NCI-H187 (cell line): ENCODE data around the gene RSRC1.
A peak's percentile ranks its signal among the peaks of the same experiment; 100 is the strongest.
"Not testable (repeated sequence)": the region's sequence is repeated elsewhere in the genome, so short reads cannot be mapped to it uniquely, and the experiment has no call there.

ENCODE experiments used
- DNase-seq, 2 experiments: peaks; one replicate each; lab custom pipeline; 2025; lab: John Stamatoyannopoulos, UW

Gene RSRC1

DNA sequence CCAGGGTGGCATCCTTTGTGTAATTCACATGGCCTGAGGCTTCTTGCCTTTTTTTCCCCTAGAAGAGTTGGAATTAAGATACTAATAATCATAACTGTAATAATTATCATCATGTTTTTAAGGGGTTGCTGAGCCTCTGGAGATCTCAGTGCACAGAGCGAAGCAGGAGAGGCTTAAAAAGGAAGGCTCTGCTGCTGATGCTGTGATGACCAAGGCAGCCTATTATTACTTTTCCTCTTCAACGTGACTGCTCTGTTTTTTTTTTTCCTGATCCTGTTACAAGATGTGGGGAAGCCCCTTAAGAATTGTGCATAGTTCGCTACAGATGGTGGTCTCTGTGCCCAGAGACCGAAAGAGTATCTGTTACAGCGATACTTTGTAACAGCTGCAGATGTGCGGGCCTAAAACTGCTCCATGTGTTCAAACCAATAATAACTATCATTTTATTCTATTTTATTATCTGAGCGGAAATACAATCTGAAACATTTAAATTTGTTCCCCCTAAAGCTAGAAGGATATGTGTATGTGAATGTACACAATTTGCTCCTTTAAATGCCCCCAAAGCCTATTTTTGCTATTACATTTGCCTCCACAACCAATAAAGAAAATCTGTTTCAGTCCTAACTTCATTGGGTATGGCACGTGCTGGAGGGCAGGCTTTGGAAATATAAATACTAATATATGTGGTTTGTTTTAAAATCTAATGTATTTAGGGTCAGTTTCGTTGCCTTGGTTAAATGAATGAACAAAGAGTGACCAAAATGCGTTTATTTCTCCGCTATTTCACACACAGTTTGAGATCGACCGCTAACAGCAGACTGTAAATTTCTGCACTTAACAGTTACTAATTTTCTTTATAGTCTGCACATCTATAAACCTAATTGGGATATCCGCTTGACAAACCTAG lies 8.3 kb upstream of the RSRC1 start:
- no peak for DNase-seq

DNA sequence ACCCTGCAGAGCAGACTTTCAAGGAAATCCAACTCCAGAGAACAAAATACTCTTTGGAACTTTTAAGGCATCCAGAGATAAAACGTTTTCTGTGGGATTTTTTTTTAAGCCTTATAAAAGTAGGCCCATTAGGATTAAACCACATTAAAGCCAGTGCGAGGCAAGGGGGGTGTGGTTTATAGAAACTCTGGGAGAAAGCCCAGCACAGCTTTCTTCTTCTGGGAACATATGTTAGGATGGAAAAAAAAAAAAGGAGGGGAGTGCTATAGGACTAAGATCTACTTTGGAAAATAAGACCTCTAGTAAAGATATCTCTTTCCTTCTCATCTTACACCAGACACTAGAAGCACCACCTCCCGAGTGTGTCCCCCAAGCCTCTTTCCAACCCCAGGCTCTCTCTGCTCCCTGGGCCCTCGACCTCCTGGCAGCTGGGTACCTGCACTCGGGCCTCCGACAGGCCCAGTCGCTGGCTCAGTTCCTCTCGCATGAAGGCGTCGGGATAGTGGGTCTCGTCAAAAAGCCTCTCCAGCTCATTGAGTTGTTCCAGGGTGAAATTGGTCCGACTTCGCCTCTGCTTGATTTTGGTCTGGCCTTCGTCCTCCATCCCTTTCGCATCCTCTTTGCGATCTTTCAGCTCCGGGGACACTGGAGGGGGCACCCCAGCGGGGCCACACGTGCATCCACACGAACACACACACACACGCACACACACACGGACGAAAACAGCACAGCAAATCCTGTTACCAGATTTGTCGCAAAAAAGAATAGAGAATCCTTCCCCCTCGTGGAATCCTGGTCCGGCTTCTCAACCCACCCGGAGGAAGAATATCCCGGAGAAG lies 7.4 kb upstream of the RSRC1 start:
- DNase-seq = no peak

DNA sequence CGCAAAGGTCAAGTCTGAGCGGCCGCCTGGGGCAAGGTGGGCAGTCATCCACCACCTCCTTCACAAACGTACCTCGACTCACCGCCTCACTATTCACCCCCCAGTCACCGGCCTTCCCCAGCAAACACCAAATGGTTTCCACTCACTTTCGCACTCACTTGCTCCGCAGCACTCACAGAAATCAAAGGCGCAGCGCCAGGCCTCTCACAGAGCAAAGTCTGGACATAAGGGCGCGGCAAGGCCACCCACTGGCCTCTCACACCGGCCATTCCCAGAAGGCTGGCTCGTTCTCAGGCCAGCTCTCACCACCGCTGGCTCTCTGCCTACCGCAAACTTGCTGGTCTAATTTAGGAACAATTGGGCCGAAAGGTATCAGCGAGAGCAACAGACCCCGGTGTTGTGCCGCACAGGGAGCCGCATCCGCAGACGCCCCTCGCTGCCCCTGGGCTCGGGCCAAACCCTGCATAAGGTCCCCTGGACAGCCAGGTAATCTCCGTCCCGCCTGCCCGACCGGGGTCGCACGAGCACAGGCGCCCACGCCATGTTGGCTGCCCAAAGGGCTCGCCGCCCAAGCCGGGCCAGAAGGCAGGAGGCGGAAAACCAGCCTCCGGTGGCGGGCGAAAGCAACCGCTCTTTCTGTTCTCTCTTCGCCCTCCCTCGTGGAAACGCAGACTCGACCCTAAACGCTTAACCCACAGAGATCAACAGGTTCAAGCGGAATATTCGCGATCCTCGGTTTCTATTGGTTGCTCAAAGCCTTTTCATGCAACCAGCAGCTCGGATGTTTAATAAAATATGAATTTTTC lies 6.6 kb upstream of the RSRC1 start:
- no peak for DNase-seq

DNA sequence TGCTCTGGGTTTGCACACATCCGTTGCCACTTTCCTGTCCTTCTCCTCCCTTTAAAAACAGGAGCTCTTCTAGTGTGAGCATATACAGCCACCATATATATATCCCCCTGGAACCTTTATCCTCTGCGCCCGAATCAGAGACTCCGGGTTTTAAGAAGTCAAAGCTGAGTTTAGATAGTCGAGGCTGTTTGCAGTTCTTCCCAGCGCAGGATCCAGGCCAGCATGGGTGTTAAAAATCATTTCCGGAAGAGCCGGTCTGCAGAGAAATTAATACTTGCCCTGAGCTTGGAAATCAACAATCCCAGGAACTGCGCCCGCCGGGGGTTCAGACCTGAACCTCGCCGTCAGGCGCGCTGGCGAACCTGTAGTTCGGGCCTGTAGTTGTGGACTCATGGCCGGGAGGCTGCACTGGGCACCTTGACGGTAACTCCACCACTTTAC lies 6.0 kb upstream of the RSRC1 start:
- no peak for DNase-seq

DNA sequence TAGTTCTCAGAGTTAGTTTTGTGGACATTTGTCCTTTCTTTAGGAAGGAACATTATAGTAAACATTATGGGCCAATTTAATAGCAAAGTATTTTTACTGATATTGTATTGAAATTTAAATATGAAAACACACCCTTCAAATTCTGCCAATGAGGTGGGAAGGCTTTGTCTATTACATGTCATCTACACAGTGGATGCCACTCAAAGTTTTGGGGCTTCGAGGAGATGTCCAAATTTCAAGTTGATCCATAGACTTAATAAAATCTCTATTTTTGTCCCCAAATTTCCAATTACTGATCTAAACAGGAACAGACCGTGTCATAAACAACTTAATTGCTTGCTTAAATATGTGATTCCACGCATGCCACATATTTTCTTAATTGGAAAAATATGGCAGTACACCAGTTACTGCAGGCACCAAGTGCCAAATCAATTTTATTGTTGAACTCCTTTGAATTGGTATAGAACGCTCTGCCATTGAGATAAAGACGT lies 5.4 kb upstream of the RSRC1 start:
- no peak for DNase-seq

DNA sequence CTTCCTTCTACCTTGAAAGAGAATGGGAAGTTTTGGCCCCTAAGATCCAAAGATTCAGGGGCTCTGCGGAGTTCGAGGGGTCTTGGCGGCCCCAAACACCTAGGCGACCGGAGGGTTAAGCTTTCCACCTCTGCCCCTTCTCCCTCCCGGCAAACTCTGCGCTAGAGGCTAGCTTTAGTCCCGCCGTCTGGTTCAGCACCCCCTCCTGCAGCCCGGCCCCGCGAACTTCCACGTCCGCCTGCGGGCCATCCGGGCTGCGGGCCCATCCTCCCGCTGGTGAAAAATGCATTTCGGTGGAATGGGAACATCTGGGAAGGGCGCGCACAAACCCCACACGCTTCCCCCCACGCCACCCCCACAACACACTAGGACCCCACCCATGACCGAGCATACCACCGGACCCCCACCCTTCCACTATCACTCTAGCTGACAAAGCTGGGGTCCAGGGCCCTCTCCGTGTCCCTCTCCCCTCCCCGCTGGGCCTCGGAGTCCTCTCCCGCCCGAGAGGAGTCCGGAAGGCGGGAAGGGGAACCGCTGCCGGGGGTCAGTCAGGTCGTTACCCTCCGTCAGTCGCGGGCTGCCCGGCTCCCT lies 4.7 kb upstream of the RSRC1 start:
- DNase-seq = no peak

DNA sequence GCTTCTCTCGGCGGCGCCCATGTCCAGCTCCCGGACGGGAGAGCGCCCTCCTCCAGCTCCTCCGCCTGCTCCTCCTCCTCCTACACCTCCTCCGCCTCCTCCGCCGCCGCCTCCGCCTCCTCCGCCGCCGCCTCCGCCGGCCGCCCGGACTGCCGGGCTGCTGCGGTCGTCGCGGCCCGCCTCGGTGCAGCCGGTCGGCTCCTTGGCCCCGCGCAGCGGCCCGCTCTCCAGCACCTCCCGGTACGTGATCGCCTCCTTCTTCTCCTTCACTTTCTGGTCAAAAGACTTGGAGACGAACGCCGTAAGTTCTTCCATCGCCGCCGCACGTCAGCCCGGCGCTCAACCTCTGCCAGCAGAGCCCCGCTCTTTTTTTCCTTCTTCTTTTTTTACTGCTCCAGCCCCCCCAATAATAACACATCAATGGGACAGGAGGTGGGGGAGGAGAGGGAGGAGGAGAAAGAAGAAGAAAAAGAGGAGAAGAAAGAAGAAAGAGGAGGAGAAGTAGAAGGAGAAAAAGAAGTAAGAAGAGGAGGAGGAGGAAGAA lies 4.1 kb upstream of the RSRC1 start:
- peak in 1 of 2 experiments; percentile 6 for DNase-seq

DNA sequence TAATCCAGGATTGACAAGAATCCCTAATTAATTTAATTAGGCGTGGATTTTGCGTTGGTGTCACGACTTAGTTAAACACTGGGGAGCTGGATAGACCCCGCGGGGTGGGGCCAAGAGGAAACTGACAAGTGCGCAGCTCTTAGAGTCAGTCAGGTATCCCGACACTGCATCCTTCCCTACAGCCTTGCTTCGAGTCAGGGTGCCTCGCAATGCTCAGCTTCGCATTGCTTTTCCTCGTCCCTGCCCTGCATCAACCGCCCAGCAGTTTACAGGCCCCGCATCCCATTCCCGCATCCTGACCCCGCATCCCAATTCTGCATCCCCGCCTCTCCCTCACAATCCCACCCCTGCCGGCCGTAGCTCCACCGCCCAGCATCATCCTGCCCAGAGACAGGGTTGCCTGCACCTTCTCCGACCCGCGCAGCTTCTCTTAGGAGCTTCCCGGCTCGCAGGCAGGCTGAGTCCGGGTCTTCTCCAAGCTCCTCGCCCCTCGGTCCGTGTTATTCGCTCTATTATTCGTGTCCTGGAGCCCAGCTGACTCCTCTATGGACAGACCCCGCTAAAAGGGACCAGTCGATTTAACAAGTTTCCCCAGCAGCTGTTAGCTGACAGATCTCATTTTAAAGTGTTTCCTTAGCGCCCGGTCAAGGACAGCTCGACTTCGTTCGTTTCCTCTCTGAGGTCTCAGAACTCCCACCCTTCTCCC lies 3.0 kb upstream of the RSRC1 start:
- DNase-seq = no peak

DNA sequence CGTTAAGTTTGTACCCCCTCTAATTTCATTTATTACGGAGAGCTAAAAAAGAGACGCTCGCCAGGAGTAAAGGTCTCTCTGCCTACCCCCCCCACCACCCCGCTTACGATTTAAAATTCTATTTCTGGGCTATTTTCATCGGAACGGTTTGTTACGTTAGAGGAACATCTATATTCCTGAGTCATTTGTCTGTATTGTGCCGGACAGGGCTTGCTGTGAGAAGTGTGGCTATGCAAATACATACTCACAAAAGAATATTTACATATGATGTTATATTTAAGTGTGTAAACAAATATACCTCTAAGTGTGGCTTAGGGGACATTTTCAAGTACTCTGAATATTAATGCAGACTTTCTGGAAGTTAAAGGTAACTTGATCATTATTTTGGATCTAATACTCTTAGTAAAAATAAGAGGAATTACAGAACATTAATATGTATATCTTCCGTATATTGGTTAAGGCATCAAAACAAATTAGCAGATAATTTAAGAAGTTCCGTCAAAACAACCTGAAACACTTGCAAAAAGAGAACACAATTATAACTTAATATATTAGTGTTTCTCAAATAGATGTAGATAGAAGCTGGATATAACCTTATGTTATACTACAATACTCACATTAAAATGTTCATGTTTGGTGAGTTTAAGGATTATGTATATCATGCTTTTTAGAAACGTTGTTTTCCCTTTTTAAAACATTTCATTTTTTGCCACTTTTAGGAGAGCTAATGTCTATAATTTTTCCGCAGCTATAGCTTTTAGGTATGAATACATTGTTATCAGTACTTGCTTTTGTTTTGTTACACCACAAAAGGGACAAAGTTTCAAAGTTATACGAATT lies 2.1 kb upstream of the RSRC1 start:
- DNase-seq = no peak

DNA sequence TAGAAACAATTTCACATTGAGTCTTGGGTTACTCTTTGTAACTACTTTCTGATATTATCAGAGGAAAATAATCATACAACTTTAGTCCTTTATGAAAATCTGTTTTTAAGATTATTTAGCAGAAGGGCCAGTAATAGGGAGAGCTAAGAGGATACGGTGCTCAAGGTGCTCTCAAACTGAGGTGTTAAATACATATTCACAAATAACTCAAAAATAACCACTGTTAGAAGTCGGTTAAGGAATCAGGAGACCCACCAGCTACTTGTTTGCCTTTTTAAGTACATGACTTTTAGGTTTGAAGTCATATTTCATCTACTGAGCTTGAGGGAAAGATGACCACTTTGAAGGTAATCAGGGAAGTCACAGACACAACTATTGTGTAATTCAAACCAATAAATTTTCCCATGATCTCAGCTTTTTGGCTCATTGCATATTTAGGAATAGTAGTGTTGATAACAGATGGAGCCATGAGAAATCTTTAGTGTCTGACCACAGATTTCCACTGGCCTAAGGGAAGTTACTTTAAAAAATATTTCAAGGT lies 1.4 kb upstream of the RSRC1 start:
- no peak for DNase-seq

DNA sequence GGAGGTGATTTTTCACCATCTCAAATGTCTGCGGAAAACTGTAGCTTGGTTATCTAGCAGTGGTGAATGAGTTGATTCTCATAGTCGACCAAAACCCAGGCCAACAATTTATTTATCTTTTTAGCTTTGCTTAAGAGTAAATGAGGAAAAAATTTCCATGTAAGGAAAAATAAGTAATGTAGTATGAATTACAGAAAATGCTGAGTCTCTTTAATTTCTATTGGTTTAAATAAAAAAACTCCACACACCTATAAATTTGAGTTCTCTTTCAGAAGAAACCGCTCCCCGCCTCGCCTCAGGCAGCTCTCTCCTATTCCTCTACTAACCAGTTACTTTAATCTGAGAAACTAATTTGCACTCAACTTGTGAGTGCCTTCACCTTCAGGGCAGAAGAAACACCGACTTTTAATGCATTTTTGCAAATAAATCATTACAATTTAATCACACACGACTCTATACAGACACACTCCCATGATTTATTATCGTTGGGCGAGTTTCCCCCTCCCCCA lies 540 bp upstream of the RSRC1 start:
- DNase-seq = no peak

DNA sequence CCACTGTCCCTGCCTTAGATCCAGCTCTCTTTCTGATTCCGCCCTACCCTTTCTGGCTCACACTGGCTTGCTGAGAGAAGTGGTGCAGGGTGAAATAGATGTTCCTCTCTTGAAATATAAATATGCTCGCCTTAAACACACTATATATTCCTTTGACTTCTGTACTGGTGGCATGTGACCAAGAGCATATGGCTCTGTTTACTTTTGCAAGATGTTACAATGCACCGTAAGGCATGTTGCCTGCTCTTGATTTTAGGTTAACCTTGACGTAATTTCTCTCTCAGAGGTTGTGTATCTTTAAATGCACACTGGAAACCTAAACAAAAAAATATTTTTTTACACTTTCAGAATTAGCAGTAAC lies 749 bp downstream of the RSRC1 start:
- no peak for DNase-seq

DNA sequence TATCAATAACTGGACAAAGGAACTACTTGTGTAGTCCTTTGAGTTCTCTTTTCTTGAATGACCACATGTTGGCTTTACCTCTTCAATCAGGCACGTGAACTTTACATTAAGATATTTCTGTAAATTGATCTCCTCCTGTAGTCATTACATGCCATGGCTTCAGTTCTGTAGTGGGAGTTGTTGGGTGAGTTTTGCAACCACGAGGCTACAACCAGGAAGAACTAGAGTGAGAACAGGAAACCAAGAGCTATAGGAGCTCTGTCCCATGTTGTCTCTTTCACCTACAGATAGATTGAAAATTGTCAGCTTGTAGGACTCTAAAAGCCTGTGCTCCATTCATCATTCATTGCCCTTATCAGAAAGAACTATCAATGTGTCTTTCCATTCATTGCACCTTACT lies 2.0 kb downstream of the RSRC1 start:
- DNase-seq = no peak

DNA sequence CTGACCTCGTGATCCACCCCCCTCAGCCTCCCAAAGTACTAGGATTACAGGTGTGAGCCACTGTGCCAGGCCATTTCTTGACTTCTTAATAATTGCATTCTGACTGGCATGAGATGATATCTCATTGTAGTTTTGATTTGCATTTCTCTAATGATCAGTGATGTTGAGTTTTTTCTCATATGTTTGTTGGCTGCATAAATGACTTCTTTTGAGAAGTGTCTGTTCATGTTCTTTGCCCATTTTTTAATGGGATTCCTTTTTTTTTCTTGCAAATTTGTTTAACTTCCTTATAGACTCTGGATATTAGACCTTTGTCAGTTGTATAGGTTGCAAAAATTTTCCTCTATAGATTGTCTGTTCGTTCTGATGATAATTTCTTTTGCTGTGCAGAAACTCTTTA lies 3.7 kb downstream of the RSRC1 start:
- not testable (repeated sequence) for DNase-seq

DNA sequence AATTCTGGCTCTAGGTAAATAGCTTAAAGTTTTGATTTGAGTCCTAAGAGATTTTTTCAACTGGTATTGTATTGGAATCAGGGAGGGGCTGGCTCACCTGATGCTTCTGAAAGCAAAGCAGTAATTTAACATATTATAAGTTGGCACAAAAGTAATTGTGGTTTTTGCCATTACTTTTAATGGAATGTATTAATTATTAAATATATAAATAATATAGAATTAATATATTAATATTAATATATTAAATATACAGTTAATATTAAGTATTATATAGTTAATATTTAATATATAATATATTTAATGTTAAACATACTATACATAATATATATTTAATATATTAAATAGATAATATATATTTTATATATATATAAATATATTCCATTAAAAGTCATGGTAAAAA lies 10.4 kb downstream of the RSRC1 start:
- DNase-seq = no peak

DNA sequence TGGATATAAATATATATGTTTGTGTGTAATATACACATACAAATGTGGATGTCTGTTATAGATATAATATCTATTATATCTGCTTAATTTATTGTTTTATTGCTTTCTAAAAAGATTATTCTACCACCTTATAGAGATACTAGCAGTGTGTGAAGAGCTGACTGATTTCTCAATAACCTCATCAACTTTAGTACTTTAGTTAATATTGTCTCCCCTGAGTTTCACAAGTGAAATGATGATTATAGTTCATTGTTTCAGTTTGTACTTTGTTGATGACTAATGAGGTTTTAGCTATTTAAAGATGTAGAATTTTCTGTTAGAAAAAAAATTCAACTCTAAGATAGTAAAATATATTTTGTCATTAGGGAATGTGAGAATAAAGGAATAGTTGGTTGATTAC lies 11.4 kb downstream of the RSRC1 start:
- DNase-seq = no peak

DNA sequence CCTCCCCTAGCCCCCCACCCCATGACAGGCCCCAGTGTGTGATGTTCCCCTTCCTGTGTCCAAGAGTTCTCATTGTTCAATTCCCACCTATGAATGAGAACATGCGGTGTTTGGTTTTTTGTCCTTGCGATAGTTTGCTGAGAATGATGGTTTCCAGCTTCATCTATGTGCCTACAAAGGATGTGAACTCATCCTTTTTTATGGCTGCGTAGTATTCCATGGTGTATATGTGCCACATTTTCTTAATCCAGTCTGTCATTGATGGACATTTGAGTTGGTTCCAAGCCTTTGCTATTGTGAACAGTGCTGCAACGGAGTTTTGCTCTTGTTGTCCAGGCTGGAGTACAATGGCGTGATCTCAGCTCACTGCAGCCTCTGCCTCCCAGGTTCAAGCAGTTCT lies 12.8 kb downstream of the RSRC1 start:
- DNase-seq = not testable (repeated sequence)

DNA sequence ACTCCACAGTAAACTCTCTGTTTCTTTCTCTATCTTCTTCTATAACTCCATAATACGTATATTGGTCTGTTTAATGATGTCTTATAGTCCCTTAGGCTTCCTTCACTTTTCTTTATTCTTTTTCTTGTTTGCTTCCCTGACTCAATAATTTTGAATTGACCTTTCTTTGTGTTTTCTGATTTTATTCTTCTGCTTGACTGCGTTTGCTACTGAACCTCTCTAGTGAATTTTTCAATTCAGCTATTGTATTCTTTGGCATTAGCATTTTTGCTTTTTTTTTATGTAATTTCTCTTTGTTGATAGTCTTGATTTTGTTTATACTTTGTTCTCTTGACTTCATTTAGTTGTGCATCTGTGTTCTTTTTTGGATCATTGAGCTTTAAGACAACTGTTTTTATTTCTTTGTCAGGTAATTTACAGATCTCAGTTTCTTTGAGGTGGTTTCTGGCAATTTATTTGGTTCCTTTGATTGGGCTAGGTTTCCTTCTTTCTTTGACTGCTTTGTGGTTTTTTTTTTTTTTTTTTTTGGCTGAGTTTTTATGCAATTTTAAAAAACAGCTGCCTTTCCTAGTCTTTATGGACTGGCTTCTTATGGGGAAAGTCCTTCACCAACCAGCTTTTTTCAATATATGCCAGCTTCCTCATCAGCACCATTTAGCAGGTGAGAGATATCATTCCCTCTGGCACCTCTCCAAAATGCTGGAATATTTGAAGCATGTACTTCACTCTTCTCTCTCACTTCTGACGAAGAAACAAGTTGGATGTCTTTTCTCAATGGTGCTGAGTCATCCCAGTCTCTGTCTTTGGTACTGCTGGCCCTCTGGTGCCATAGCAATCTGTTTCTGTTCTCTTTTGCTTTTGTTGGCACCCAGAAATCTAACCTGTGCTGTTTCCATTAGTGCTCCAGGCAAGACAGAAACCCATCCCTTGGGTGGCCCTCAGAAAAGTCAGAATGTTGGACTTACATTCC lies 17.6 kb downstream of the RSRC1 start:
- DNase-seq = no peak
